G401.6 (cell line): Measurements from ENCODE around the gene DPAGT1.
"Not testable (repeated sequence)": the region's sequence is repeated elsewhere in the genome, so short reads cannot be mapped to it uniquely, and the experiment has no call there.

Experiments used
- FAIRE-seq: peaks from 2 replicates; lab custom pipeline; 2012; peaks lifted over from hg19 to GRCh38; lab: Jason Lieb, UNC

Gene DPAGT1

DNA sequence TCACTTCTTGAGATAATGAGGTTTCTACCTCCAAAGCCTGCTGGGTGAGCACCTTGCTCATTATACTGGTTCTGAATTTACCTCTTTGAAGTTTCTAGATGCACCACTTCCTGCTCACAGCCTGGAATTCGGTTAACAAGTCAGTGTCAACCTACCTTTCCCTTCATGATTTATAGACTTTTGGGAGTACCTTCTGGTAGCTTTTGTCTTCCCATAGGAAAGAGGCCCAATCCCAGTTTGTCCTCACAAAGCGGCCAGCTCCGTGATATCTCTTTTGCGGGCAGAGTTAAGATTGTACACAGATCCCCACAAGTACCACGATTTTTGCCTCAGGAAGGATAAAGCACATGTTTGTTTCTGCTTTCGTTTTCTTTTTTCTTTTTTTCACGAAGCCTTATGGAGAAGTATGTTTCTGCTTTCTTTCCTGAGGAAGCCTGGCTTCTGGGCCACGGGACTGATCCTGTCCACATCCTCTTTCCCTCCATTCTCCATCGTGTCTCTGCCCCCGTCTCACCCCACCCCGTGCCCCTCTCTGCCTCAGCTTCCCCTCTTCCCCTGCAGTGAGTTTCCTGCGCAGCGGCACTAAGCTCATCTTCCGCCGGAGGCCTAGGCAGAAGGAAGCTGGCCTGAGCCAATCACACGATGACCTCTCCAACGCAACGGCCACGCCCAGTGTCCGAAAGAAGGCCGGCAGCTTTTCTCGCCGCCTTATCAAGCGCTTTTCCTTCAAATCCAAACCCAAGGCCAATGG is 14.0 kb upstream of the DPAGT1 start:
- FAIRE-seq = no peak

GRCh38 chr11:119114351-119114750 is 12.7 kb upstream of the DPAGT1 start:
- no peak for FAIRE-seq

DNA sequence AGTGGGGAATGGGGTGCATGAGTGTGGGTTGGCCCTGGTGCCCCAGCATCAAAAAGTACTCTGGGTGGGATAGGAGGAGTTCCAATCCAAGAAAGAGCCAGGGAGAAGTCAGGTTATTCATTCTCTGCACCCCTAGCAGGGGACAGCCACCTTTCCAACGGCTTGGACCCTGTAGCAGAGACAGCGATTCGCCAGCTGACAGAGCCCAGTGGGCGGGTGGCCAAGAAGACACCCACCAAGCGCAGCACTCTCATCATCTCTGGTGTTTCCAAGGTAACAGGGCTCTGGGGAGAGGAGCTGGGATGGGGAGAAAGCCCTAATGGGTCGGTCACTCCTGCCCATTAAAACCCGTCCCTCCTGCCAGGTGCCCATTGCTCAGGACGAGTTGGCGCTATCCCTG is 12.1 kb upstream of the DPAGT1 start:
- FAIRE-seq = no peak

GRCh38 chr11:119112314-119113020 is 10.8 kb upstream of the DPAGT1 start:
- FAIRE-seq = no peak

GRCh38 chr11:119111361-119111925 is 9.8 kb upstream of the DPAGT1 start:
- no peak for FAIRE-seq

DNA sequence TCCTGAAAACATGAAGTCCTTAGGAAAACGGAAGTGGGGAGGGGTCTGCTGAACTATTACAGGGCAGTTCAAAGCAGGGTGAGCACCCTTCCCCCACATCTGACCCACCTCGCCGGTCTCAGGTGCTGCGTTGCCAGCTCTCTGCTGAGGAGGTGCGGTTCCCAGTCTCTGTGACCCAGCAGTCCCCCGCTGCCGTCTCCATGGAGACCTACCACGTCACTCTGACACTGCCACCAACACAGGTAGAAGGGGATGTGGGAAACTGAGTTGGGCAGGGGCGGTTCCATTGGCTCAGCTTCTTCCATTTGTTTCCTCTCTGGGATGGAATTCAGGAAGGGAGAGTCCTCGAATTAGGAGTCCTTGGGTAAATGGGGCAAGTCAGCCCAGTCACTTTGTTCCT is 8.8 kb upstream of the DPAGT1 start:
- no peak for FAIRE-seq

DNA sequence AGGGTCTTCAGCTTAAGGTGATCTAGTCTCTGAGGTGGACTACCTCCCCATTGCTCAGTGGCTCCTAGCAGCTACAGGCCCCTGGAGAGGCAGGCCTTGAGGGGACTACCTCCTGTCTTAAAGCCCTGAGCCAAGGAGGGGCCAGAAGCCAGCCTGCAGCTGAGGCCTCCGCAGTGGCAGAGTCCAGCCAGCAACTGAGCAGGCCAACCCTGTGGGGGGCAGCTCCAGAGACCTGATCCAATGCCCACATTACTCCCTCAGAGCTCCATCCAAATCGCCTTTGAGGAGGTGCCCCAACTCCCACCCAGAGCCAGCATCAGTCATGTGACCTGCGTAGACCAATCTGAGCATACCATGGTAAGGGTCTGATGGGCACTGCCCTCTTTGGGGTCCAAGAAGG is 8.2 kb upstream of the DPAGT1 start:
- no peak for FAIRE-seq

DNA sequence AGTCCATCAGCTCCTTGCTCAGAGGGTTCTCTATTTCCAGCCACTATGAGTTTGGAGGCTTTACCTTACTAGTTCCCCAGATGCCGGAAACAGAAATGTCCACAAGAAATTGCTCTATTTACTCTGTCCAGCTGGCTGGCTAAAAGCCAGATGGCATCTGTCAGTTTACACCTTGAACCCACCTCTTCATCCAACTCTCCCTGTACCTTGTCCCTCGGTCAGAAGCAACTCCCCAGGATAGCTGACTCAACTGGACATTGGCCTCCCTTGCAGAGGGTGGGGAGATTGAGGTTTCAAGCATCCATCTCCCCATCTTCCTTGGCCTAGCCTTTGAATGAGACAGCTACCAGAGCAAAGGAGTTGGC is 7.2 kb upstream of the DPAGT1 start:
- FAIRE-seq = no peak

GRCh38 chr11:119108146-119108856 is 6.6 kb upstream of the DPAGT1 start:
- FAIRE-seq = no peak

DNA sequence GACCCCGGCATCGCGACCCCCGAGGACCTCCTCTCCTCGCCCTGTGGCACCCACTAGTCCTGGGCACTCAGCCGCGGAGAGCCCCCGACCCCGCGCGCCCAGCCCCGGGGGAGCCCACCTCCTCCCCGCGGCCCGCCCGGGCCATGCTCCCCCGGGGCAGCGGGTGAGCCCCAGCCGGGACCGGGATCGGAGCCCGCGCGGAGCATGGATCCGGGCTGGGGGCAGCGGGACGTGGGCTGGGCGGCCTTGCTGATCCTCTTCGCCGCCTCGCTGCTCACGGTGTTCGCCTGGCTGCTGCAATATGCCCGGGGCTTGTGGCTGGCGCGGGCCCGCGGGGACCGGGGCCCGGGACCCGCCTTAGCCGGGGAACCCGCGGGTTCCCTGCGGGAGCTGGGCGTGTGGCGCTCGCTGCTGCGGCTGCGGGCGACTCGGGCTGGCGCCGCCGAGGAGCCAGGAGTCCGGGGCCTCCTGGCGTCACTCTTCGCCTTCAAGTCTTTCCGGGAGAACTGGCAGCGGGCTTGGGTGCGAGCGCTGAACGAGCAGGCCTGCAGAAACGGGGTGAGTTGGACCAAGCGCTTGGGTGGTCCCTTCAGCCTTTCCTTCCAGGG is 6.0 kb upstream of the DPAGT1 start:
- no peak for FAIRE-seq

- FAIRE-seq = peak; percentile 30
These were observed 5.2 kb upstream of the DPAGT1 start, which contains the start of gene C2CD2L for GRCh38 chr11:119106564-119107537. TSS of gene C2CD2L (plus strand) at chr11:119107344. CDS start at chr11:119107742, 398 bp downstream.

DNA sequence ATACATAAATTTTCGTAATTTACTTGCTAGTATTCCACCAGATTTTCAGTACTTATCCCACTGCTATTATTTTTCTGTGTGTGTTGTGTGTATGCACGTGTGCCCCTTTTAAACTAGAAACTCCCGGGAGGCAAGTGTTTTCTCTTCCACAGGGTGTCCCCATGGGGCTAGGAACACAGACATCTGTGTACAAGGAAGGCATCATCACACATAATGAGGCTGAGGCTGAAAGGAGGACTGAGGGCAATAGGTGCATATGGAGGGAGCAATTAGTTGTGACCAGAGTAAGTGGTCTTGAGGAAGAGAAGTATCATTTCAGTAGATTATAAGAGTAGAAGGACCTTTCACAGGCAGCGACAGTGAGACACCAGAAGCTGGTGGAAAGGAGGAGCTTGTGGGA is 2.1 kb upstream of the DPAGT1 start:
- FAIRE-seq = no peak

DNA sequence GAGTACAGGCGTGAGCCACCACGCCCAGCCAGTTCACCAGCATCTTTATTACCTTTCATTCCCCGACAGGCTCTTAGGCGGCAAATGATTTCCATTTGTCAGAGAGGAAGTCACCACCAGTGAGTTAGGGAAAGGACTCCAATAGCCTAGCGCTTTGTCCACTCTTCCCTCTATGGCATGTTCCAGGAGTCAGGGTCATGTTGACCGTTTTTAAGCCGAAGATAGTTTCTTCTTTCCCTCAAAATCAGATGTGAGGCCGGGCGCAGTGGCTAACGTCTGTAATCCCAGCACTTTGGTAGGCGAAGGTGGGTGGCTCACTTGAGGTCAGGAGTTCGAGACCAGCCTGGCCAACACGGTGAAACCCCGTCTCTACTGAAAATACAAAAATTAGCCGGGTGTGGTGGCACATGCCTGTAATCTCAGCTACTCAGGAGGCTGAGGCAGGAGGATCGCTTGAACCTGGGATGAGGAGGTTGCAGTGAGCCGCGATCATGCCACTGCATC is 1.6 kb upstream of the DPAGT1 start:
- FAIRE-seq = not testable (repeated sequence)

DNA sequence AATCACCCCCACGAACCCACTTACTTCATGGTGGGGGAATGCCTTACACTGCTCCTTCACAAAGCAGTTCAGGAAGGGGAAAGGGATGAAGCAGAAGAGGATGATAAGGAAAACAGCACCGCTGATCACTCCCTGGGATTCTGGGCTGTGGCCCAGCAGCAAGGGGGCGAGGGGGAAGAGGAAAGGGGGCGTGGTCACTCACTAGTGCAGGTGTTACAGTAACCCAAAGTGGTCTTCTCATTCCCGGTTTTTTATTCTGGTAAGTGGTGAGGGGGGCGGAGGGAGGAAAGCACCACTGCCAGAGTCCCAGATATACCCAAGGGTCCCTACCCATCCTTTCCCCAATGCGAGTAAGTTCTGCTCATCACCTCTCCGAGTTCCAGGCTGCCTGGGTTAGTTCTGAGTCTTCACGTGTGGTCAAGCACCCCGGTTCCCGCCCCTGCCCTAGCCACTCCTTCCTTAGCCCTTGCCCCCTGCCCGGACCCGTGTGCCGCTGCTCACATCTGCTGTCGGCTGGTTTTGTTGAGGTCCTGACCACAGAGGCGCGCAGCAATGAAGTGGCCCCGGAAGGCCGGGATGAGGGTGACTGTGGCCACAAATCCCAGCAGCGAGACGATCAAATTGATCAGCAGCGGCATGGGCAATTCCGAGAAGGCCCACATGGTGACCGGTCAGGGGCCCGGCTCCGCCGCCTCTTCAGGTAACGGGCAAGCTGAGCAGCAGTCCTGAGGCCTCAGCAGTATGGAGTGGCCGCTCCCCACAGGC is 477 bp downstream of the DPAGT1 start:
- FAIRE-seq = no peak

GRCh38 chr11:119100246-119100970 is 1.2 kb downstream of the DPAGT1 start:
- peak; percentile 82 for FAIRE-seq

DNA sequence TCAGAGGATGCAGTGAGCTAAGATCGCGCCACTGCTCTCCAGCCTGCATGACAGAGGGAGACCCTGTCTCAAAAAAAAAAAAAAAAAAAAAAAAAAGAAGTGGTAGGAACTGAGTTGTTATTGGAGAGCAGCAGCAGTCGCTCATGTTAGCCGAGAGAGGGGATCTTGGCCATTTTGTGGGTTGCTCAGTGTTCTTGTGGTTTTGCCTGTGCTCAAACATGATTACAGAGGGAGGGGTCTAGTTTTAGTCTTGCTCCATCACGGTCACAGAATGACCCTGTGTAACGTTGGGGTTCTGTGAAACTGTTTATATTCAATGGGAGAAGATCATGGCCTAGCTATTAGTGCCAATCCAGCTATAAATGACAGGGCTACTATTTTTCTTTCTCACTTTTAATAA is 1.9 kb downstream of the DPAGT1 start:
- no peak for FAIRE-seq

DNA sequence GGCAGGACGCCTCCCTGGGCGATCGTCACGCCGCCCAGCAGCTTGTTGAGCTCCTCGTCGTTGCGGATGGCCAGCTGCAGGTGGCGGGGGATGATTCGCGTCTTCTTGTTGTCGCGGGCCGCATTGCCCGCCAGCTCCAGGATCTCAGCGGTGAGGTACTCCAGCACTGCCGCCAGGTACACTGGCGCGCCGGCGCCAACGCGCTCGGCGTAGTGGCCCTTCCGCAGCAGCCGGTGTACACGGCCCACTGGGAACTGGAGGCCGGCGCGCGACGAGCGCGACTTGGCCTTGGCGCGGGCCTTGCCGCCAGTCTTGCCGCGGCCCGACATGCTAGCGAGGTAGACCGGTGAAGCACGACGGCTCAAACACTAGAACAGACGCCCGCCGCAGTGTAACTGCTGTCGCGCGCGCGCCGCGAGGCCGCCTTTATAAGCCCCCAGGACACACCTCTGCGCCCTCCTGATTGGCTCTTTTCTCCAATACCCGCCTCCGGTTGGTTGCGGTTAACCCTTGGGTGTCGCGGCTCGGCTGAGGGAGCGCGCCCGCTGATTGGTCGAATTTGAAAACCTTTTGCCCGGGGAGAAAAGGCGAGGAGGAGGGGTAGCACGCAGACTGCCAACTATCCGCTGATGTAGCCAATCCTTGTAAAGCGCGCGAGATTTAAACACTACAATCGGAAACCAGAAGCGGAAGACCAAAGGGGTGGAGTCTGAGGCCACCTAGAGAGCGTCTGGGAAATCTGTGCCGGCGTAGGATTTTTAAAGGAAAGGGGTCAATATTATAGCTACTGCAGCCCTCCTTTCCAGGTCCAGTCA is 6.4 kb downstream of the DPAGT1 start:
- peak; percentile 100 for FAIRE-seq

DNA sequence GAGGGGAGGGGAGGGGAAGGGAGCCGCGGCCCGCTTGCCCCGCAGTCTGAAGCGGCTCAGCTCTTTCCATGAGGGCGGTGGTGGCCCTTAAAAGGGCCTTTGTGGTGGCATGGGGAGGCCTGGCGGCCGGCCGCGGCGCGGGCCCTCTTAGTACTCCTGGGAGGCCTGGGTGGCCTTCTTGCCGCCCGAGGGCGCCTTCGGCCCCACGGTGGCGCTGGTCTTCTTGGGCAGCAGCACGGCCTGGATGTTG is 6.9 kb downstream of the DPAGT1 start:
- no peak for FAIRE-seq
